Subcutaneous adipose tissue (tissue), 4 donors: ENCODE measurements around the gene COQ8A. TPM values are rescaled to one million over a fixed set of nuclear protein-coding genes. Genes with fewer than 3 reads are reported as not detected.

Source experiments
- total RNA-seq, 4 donors: library from RNA; depleted of rRNA; stranded (reverse); fragments of >200 nt; gene quantifications; one replicate each; pipeline ENCODE4 v1.1.0, GENCODE V29; 2016
- TF ChIP-seq, protein P1 (sequence below): fragments of 450-650 bp; IDR thresholded peaks from one replicate; pipeline ENCODE4 v1.5.1; 2016; ENCODE audit warnings: low read depth, mild to moderate bottlenecking, control low read depth, antibody characterized with exemption, moderate library complexity

COQ8A gene
- total RNA-seq, 4 donors from 2014 or later: 119 to 506 (median 227) TPM

DNA sequence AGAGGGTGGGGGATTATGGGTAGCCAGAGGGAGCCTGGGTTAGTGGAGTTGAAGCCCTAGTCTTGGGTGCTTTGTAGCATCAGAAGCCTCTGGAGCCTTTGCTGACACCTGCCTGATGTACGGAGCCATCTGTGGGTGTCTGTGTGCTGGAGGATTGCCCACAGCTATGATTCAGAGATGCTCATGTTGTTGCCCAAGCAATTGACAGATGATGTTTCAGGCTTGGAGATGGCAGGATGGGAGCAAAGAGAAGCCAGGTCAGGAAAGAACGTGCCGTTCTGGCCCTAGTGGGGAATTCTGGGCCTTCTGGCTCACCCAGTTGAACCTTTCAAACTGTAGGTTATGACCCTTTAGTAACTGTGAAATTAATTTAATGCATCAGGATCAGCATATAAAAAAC is 27.6 kb downstream of the COQ8A start:
- TF ChIP-seq, protein P1, sequence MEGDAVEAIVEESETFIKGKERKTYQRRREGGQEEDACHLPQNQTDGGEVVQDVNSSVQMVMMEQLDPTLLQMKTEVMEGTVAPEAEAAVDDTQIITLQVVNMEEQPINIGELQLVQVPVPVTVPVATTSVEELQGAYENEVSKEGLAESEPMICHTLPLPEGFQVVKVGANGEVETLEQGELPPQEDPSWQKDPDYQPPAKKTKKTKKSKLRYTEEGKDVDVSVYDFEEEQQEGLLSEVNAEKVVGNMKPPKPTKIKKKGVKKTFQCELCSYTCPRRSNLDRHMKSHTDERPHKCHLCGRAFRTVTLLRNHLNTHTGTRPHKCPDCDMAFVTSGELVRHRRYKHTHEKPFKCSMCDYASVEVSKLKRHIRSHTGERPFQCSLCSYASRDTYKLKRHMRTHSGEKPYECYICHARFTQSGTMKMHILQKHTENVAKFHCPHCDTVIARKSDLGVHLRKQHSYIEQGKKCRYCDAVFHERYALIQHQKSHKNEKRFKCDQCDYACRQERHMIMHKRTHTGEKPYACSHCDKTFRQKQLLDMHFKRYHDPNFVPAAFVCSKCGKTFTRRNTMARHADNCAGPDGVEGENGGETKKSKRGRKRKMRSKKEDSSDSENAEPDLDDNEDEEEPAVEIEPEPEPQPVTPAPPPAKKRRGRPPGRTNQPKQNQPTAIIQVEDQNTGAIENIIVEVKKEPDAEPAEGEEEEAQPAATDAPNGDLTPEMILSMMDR: no peak

- TF ChIP-seq, protein P1: no peak
These were observed 31.7 kb downstream of the COQ8A start for GRCh38 chr1:226971765-226972164.

- TF ChIP-seq, protein P1: no peak
These were observed 32.8 kb downstream of the COQ8A start for GRCh38 chr1:226972931-226973330.

DNA sequence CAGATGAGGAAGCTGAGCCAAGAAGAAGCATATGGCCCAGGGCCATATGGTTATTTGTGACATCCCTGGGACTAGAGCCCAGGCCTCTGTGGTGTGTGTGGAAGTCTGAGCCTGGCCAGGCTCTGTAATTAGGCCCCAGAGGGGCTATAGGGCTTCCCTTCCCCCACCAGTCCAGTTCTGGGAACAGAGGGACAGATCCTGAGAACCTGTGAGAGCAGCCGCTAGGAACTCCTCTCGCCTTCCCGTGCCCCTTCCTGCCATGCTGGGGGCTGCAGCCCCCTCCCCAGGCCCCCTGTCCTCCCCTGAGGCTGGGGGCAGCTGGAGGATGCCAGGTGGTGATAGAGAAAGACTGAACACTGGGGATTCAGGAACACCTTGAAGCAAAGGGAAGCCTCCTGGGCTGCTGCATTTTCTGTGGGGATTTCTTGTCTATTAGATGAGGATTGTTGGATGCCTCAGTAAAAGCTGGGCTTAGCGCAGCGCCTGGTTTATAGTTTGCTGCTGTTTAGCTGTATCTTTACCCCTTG is 33.3 kb downstream of the COQ8A start:
- TF ChIP-seq, protein P1: no peak

DNA sequence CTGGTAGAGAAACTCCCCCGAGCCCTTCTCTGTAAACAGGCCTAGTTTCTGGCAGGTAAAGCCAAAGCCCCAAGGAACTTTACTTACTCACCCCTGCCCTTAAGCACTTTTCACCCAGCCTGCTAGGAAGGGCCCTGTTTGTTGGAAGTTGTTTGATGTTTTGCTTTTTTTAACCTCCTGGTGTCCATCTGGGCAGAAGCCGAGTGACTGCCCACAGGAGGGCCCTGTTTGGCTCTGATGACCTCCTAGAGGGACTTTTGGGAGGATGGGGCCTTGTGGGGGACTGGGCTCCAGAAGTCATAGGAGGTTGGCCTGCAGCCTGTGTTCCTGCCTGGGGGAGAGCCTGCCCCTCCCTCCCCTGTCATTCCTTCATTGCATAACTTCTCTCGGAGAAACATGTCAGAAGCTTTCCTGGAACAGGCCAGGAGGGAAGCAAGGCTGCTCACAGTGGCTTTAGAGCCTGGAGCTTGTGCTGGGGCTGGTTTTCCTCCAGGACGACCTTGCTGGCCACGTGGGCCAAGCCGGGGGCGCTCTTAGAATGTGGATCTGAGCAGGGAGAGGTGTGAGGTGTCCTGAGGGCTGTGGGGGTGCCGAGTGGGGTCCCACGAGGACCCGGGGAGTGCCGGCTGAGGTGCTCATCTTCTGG is 33.9 kb downstream of the COQ8A start:
- TF ChIP-seq, protein P1: no peak

- TF ChIP-seq, protein P1: no peak
These were observed 34.6 kb downstream of the COQ8A start for GRCh38 chr1:226974544-226975258.
